ENCODE data around the gene TMCC1. TPM values are rescaled to one million over a fixed set of nuclear protein-coding genes. Genes with fewer than 3 reads are reported as not detected.

TMCC1 gene
- total and polyA plus RNA-seq, 12 donors, result 5.3 to 36.0 (median 27.2) TPM

- no peak for TF ChIP-seq CTCF (IDR thresholded peaks at IDR 0.05)
- H3K27me3 ChIP-seq, result no peaks in the 10 kb centered on the region
- ATAC-seq (no peak), DNase-seq (no peak)
- H3K4me3 ChIP-seq, result no peak overlapping the region
- H3K27ac ChIP-seq, result no peak overlapping the region
- intact Hi-C loops (cut with DNase I), result no loop called here
- peaks cover 0 to 11% (median 0%) of the 10 kb centered on the region in 9 donors for H3K36me3 ChIP-seq
- H3K4me1 ChIP-seq, result peaks cover 0 to 4% (median 0%) of the 10 kb centered on the region in 9 donors
- WGBS, 2 donors, result 97 to 98% methylated on average over 3 of the region's 3 CpGs
- H3K9me3 ChIP-seq, result no peaks in the 10 kb centered on the region
Measured at GRCh38 chr3:129770604-129771003, 122.9 kb downstream of the TMCC1 start.

GRCh38 chr3:129769616-129770015, 123.9 kb downstream of the TMCC1 start:
- Histone ChIP-seq H3K36me3 (peaks cover 0 to 9% (median 0%) of the 10 kb centered on the region in 9 donors), H3K9me3 (no peaks in the 10 kb centered on the region), H3K4me1 (peaks cover 0 to 4% (median 0%) of the 10 kb centered on the region in 9 donors), H3K4me3 (no peak overlapping the region), H3K27ac (no peak overlapping the region), H3K27me3 (no peaks in the 10 kb centered on the region)
- DNase-seq (no peak), ATAC-seq (no peak)
- intact Hi-C loops (cut with DNase I), result no loop called here
- WGBS, 2 donors, result 88 to 93% methylated on average over 3 of the region's 3 CpGs
- no peak for TF ChIP-seq CTCF (IDR thresholded peaks at IDR 0.05)

- TF ChIP-seq CTCF (IDR thresholded peaks at IDR 0.05), result no peak
Measured at GRCh38 chr3:129768728-129769127, 124.8 kb downstream of the TMCC1 start.

GRCh38 chr3:129766135-129766534, 127.4 kb downstream of the TMCC1 start:
- peaks cover 0 to 6% (median 0%) of the 10 kb centered on the region in 9 donors for H3K36me3 ChIP-seq
- intact Hi-C loops (cut with DNase I), result no loop called here
- TF ChIP-seq CTCF (IDR thresholded peaks at IDR 0.05), result no peak
- no peaks in the 10 kb centered on the region for H3K27me3 ChIP-seq
- H3K4me3 ChIP-seq, result no peak overlapping the region
- ATAC-seq (no peak), DNase-seq (no peak)
- no peaks in the 10 kb centered on the region for H3K9me3 ChIP-seq
- no peaks in the 10 kb centered on the region for H3K4me1 ChIP-seq
- 71 to 72% methylated on average over 2 of the region's 2 CpGs for WGBS, 2 donors
- no peak overlapping the region for H3K27ac ChIP-seq

More at GRCh38 chr3:129768728-129769127, 124.8 kb downstream of the TMCC1 start:
- Histone ChIP-seq H3K27me3 (no peaks in the 10 kb centered on the region), H3K4me3 (no peak overlapping the region), H3K27ac (no peak overlapping the region), H3K9me3 (no peaks in the 10 kb centered on the region), H3K36me3 (peaks cover 0 to 6% (median 0%) of the 10 kb centered on the region in 9 donors), H3K4me1 (peaks cover 0 to 2% (median 0%) of the 10 kb centered on the region in 9 donors)
- WGBS, 2 donors, result 63 to 71% methylated on average over 1 of the region's 1 CpG
- DNase-seq (no peak), ATAC-seq (no peak)
- intact Hi-C loops (cut with DNase I), result no loop called here
